Spleen (tissue), 11 donors: Measurements from ENCODE around the gene NFAT5. TPM values are rescaled to one million over a fixed set of nuclear protein-coding genes. Genes with fewer than 3 reads are reported as not detected.

Source experiments
- DNase-seq: peaks from one replicate; pipeline ENCODE4 v3.0.0-alpha.2; 2020
- H3K27ac ChIP-seq, 8 donors: fragments of 200-600 bp; sonication (generic) in 7 of 8; 1 replicate in 4 of 8; 2 replicates in 4 of 8; pipeline versions ENCODE4 v1.5.0 to v1.8.0; 2016 to 2021; ENCODE audit warnings: inconsistent platforms in 4 of 8, mild to moderate bottlenecking in 4 of 8, moderate library complexity in 1 of 8
- H3K27me3 ChIP-seq, 7 donors: fragments of 200-600 bp; sonication (generic) in 6 of 7; replicated peaks in 1 of 7; 1 replicate in 4 of 7; 2 replicates in 3 of 7; pipeline versions ENCODE4 v1.5.0 to v1.8.0; 2016 to 2021; ENCODE audit warnings: inconsistent platforms in 3 of 7, mild to moderate bottlenecking in 1 of 7
- H3K36me3 ChIP-seq, 6 donors: fragments of 200-600 bp; sonication (generic) in 5 of 6; 1 replicate in 4 of 6; 2 replicates in 2 of 6; pipeline versions ENCODE4 v1.5.0 to v1.8.0; 2016 to 2021; ENCODE audit warnings: inconsistent platforms in 2 of 6
- H3K4me1 ChIP-seq, 6 donors: fragments of 200-600 bp; sonication (generic) in 5 of 6; 1 replicate in 3 of 6; 2 replicates in 3 of 6; pipeline versions ENCODE4 v1.5.0 to v1.8.0; 2016 to 2021; ENCODE audit warnings: inconsistent platforms in 3 of 6
- H3K4me3 ChIP-seq, 8 donors: fragments of 200-600 bp; sonication (generic) in 7 of 8; 1 replicate in 4 of 8; 2 replicates in 4 of 8; pipeline versions ENCODE4 v1.5.0 to v1.8.0; 2016 to 2021; ENCODE audit warnings: inconsistent platforms in 4 of 8, mild to moderate bottlenecking in 4 of 8, moderate library complexity in 2 of 8
- H3K9me3 ChIP-seq, 8 donors: fragments of 200-600 bp; sonication (generic) in 7 of 8; 1 replicate in 4 of 8; 2 replicates in 4 of 8; pipeline versions ENCODE4 v1.5.0 to v1.8.0; 2016 to 2021; ENCODE audit warnings: inconsistent platforms in 4 of 8
- CTCF ChIP-seq, 11 experiments: fragments of 200-600 bp in 7 of 11; fragments of 450-650 bp in 4 of 11; sonication (generic) in 4 of 11; IDR thresholded peaks in 8 of 11; conservative IDR thresholded peaks in 3 of 11; 1 replicate in 7 of 11; 2 replicates in 4 of 11; pipeline versions ENCODE4 v1.4.0 to v1.8.0; 2016 to 2021; ENCODE audit warnings: antibody characterized with exemption in 11 of 11, inconsistent platforms in 4 of 11, mild to moderate bottlenecking in 1 of 11
- POLR2A ChIP-seq, 3 donors: fragments of 450-650 bp; IDR thresholded peaks; one replicate each; pipeline ENCODE4 v1.5.1; 2017; ENCODE audit warnings: antibody characterized with exemption in 3 of 3, mild to moderate bottlenecking in 1 of 3
- POLR2AphosphoS5 ChIP-seq, 3 donors: sonication (generic); formaldehyde crosslinking; IDR thresholded peaks; one replicate each; pipeline ENCODE4 v1.5.1; 2017; ENCODE audit warnings: antibody characterized with exemption in 3 of 3
- WGBS, 5 donors: extraction: QIAGEN DNeasy Blood & Tissue Kit in 3 of 5; methylation state at CpG; one replicate each; pipeline versions ENCODE4 v1.1.5 to v1.1.7; 2013 to 2018; 5-methylcytosine and 5-hydroxymethylcytosine counted together
- intact Hi-C: fragments of 100-400 bp; cut with DNase I; formaldehyde crosslinking; loops from one replicate; pipeline ENCODE4 v1.15.0; 2023; ENCODE audit warnings: low total_unique reads
- polyA plus RNA-seq, 3 donors: library from polyadenylated mRNA; stranded (reverse); fragments of 200-250 nt; gene quantifications; one replicate each; pipeline ENCODE4 v1.2.1, GENCODE V29; 2013
- total RNA-seq, 7 donors: library from RNA; depleted of rRNA in 3 of 7; stranded (reverse); fragments of >200 nt in 3 of 7; fragmentation: NEBNext Ultra II Directional in 4 of 7; extraction: Animal tissue kit (Norgen Biotek cat#: 25700) in 4 of 7; gene quantifications; one replicate each; pipeline versions ENCODE4 v1.1.0 to v1.2.1, GENCODE V29; 2016 to 2021
- donor health status: healthy with polysubstance abuse.
- donor health status: DM: no; HTN: no; CAD: no; lungs with moderate emphysema.
- donor health status: DM: no; HTN: no; CAD: no.
- donor health status: Bipolar disorder and iron deficiency.
- donor health status: healthy.
- donor health status: DM: no; HTN: no; CAD: no.
- donor health status: DM: yes; HTN: yes; CAD: no.

NFAT5 gene
- total and polyA plus RNA-seq, 10 donors: 0.79 to 96.8 (median 54.5) TPM

- Histone ChIP-seq H3K27ac (no peak overlapping the region), H3K9me3 (no peaks in the 10 kb centered on the region), H3K4me1 (peaks cover 0 to 36% (median 15%) of the 10 kb centered on the region in 6 donors), H3K4me3 (no peak overlapping the region), H3K27me3 (peaks cover 0 to 6% (median 0%) of the 10 kb centered on the region in 7 donors), H3K36me3 (no peaks in the 10 kb centered on the region)
- 74 to 88% (median 78%) methylated on average over 8 to 9 of the region's 9 CpGs for WGBS, 5 donors
- TF ChIP-seq POLR2AphosphoS5 (IDR thresholded peaks at IDR 0.05) (no peak), POLR2A (IDR thresholded peaks at IDR 0.05) (no peak), CTCF (IDR thresholded peaks at IDR 0.05 in 8 of 11, conservative IDR thresholded peaks at IDR 0.05 in 3 of 11) (no peak)
- intact Hi-C loops: no loop called here
- DNase-seq: no peak
These were observed 32.9 kb upstream of the NFAT5 start for GRCh38 chr16:69532641-69533455.

DNA sequence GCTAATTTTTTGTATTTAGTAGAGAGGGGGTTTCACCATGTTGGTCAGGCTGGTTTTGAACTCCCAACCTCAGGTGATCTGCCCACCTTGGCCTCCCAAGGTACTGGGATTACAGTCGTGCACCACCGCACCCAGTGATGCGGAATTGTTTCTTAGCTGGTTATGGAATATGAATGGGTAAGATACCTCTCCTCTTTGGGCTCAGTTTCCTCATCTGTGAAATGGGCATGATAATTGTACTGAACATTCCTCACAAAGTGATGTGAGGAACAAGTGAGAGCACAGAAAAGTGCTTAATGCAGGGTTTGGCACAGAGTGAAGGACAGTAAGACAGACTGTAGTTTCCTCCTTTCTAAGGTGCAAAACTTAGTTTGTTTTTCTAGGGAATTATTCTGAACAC is 31.0 kb upstream of the NFAT5 start:
- H3K4me3 ChIP-seq: no peak overlapping the region
- H3K36me3 ChIP-seq: no peaks in the 10 kb centered on the region
- intact Hi-C loops: no loop called here
- peaks cover 0 to 6% (median 0%) of the 10 kb centered on the region in 7 donors for H3K27me3 ChIP-seq
- no peaks in the 10 kb centered on the region for H3K9me3 ChIP-seq
- TF ChIP-seq POLR2AphosphoS5 (IDR thresholded peaks at IDR 0.05): no peak
- TF ChIP-seq CTCF (IDR thresholded peaks at IDR 0.05 in 8 of 11, conservative IDR thresholded peaks at IDR 0.05 in 3 of 11): no peak
- TF ChIP-seq POLR2A (IDR thresholded peaks at IDR 0.05): no peak
- H3K27ac ChIP-seq: no peak overlapping the region
- 95 to 100% (median 100%) methylated on average over 3 of the region's 3 CpGs for WGBS, 5 donors
- peaks cover 0 to 35% (median 15%) of the 10 kb centered on the region in 6 donors for H3K4me1 ChIP-seq
- no peak for DNase-seq

DNA sequence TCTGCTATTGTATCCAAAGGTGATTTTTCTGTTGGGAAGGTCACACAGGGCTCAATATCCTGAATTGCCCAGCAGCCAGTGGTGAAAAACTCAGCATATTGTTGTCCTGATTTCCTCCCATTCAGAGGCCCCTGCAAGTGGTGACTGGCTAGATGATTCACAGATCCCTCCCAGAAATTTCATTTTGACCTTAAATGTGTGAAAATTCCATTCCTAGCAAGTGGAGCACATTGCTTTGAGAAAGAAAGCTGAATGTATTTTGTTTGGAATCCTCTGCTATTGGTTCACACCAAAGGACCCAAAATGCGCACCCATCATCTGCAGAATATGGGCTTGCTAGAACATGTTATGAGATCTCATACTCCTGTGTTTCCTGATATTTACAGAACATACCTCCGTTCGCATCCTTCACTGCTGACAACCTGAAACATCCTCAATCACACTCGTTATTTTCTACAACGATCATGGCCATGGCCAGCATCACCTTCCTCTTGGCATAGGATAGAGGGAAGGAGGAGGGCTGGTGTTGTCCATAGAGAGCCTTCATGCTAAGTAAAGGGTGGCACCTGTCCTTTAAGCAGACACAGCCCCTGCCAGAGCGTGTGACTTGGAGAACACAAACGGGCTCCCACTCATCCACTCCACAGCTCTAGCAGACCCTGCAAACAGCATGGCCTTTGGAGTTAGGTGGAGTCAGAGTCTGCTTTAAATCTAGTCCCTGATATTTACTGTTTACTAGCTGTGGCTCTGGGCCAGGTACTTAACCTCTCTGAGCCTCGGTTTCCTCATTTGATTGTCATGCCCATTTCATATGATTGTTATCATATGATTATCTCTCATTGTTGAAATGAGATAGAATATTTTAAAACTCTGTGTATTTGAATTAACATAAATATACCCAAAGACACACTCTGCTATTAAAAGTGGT is 30.4 kb upstream of the NFAT5 start:
- H3K4me3 ChIP-seq: no peak overlapping the region
- H3K9me3 ChIP-seq: no peaks in the 10 kb centered on the region
- peaks cover 0 to 6% (median 0%) of the 10 kb centered on the region in 7 donors for H3K27me3 ChIP-seq
- H3K4me1 ChIP-seq: peaks cover 0 to 31% (median 14%) of the 10 kb centered on the region in 6 donors
- no peak for DNase-seq
- H3K27ac ChIP-seq: no peak overlapping the region
- H3K36me3 ChIP-seq: no peaks in the 10 kb centered on the region
- intact Hi-C loops: no loop called here
- TF ChIP-seq CTCF (IDR thresholded peaks at IDR 0.05 in 8 of 11, conservative IDR thresholded peaks at IDR 0.05 in 3 of 11) (no peak), POLR2AphosphoS5 (IDR thresholded peaks at IDR 0.05) (no peak), POLR2A (IDR thresholded peaks at IDR 0.05) (no peak)
- 74 to 83% (median 79%) methylated on average over 8 of the region's 8 CpGs for WGBS, 5 donors
